NOMO-1 treated with dmso at 0.1 percent for 144 hours (cell line): ENCODE measurements around the gene NMBR.
"Not testable (repeated sequence)": the region's sequence is repeated elsewhere in the genome, so short reads cannot be mapped to it uniquely, and the experiment has no call there.

Experiments
- DNase-seq: peaks from one replicate; lab custom pipeline; 2025; ENCODE audit not compliant: unreplicated experiment; lab: John Stamatoyannopoulos, UW

Gene NMBR

GRCh38 chr6:142146828-142147662 is at the start of gene NMBR, which contains the start of gene VTA1:
Gene NMBR (minus strand): TSS chr6:142147122. CDS start chr6:142088658, 58,464 bp downstream.
Gene VTA1 (plus strand): TSS chr6:142147263. CDS start chr6:142147288, 25 bp downstream.
- peak; percentile 98 for DNase-seq

GRCh38 chr6:142195862-142196541 is 49.1 kb upstream of the NMBR start:
- DNase-seq = no peak

GRCh38 chr6:142193621-142194020 is 46.7 kb upstream of the NMBR start:
- DNase-seq = no peak

GRCh38 chr6:142192343-142192742 is 45.4 kb upstream of the NMBR start:
- DNase-seq = no peak

- no peak for DNase-seq
Observed at GRCh38 chr6:142189057-142189456, 42.1 kb upstream of the NMBR start.

GRCh38 chr6:142188341-142188740 is 41.4 kb upstream of the NMBR start:
- DNase-seq = not testable (repeated sequence)

- DNase-seq = no peak
Observed at GRCh38 chr6:142187209-142187608, 40.3 kb upstream of the NMBR start.

- no peak for DNase-seq
Observed at GRCh38 chr6:142185641-142186040, 38.7 kb upstream of the NMBR start.

GRCh38 chr6:142184307-142184706 is 37.4 kb upstream of the NMBR start:
- DNase-seq = no peak

- no peak for DNase-seq
Observed at GRCh38 chr6:142183351-142183750, 36.4 kb upstream of the NMBR start.

GRCh38 chr6:142182004-142182403 is 35.1 kb upstream of the NMBR start:
- DNase-seq = no peak

GRCh38 chr6:142178129-142178528 is 31.2 kb upstream of the NMBR start:
- no peak for DNase-seq

GRCh38 chr6:142174703-142175102 is 27.8 kb upstream of the NMBR start:
- DNase-seq = no peak

GRCh38 chr6:142173980-142174379 is 27.1 kb upstream of the NMBR start:
- no peak for DNase-seq

GRCh38 chr6:142172758-142173157 is 25.8 kb upstream of the NMBR start:
- DNase-seq = no peak

- DNase-seq = no peak
Observed at GRCh38 chr6:142171351-142171750, 24.4 kb upstream of the NMBR start.

GRCh38 chr6:142167486-142167885 is 20.6 kb upstream of the NMBR start:
- no peak for DNase-seq

GRCh38 chr6:142167071-142167470 is 20.1 kb upstream of the NMBR start:
- no peak for DNase-seq

- no peak for DNase-seq
Observed at GRCh38 chr6:142165227-142165626, 18.3 kb upstream of the NMBR start.

GRCh38 chr6:142162780-142163179 is 15.9 kb upstream of the NMBR start:
- no peak for DNase-seq

GRCh38 chr6:142156758-142157068 is 9.8 kb upstream of the NMBR start:
- DNase-seq = not testable (repeated sequence)
